Stimulated activated CD8-positive, alpha-beta memory T cell treated with anti-CD3 and anti-CD28 coated beads, Interleukin-4, amount 100 ng/mL, for 24 hours (primary cell): ENCODE measurements around the gene ZNF132.
"Not testable (repeated sequence)": the region's sequence is repeated elsewhere in the genome, so short reads cannot be mapped to it uniquely, and the experiment has no call there.

ENCODE experiments used
- DNase-seq: peaks from one replicate; pipeline ENCODE4 v3.0.0-alpha.2; 2020; ENCODE audit warnings: low read depth

The ZNF132 gene

GRCh38 chr19:58406818-58407657 lies 32.9 kb downstream of the ZNF132 start:
- DNase-seq: no peak

DNA sequence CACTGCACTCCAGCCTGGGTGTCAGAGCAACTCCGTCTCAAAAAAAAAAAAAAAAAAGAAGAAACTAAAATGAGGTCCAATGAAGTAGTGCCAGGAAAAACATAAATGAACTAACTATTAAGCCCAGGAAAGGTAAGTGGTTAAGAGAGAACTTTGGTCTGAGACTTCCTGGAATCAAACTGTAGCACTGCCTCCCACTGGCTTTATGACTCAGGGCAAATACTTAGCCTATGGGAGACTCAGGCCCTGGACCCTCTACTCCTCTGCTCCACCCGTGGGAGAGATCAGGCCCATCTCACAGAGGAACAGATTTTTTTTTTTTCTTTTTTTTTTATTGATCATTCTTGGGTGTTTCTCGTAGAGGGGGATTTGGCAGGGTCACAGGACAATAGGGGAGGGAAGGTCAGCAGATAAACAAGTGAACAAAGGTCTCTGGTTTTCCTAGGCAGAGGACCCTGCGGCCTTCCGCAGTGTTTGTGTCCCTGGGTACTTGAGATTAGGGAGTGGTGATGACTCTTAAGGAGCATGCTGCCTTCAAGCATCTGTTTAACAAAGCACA lies 36.0 kb downstream of the ZNF132 start:
- not testable (repeated sequence) for DNase-seq

- DNase-seq: no peak
Observed at GRCh38 chr19:58401840-58402421, 38.0 kb downstream of the ZNF132 start.

GRCh38 chr19:58400916-58401839 lies 38.8 kb downstream of the ZNF132 start:
- DNase-seq: peak; percentile 98

- DNase-seq: no peak
Observed at GRCh38 chr19:58400316-58400915, 39.5 kb downstream of the ZNF132 start.

GRCh38 chr19:58399903-58400302 lies 40.0 kb downstream of the ZNF132 start:
- DNase-seq: no peak

- DNase-seq: no peak
Observed at GRCh38 chr19:58398545-58398944, 41.4 kb downstream of the ZNF132 start.

GRCh38 chr19:58398087-58398486 lies 41.9 kb downstream of the ZNF132 start:
- no peak for DNase-seq

GRCh38 chr19:58397533-58398037 lies 42.4 kb downstream of the ZNF132 start:
- DNase-seq: no peak

GRCh38 chr19:58396691-58397532 lies 43.0 kb downstream of the ZNF132 start:
- DNase-seq: no peak

GRCh38 chr19:58395979-58396627 lies 43.9 kb downstream of the ZNF132 start:
- no peak for DNase-seq

DNA sequence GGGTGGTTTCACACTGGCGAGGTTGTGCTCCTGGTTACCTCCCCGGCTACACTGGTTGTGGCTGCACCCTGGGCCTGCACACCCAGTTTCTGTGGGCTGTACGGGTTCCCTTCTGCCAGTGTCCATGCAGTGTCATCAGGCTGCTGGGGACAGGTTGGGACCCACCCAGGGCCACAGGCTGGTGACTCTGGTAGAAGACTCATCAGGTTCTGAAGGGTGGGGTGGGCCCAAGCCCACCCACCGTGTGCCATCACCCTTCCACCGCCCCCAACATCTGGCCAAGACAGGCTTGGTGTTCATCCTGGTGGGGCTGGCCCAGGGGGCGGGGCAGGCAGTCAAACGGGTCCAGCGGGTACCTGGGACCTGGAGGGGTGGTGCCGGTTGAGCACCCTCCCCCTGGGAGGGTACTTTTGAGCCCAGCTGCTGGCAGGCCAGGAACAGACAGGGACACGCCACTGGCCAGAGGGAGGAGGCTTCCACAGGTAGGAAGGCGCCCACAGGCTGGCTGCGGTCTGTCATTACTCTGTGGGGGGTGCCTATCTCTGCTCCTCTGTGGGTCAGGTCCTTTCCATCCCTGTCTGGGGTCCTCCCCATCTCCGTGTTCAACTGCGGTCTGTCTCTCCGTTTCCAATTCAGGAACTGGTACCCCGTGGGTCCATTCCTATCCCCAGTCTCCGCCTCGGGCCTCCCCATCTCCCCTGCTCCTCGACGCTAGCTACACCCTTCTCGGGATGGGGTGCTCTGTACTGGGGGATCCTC lies 44.6 kb downstream of the ZNF132 start, which contains the start of gene RNF225:
RNF225 (plus strand) TSS at position 437 of the 759 bp plus-strand sequence. CDS start 434 bp downstream, outside the sequence.
- no peak for DNase-seq

- no peak for DNase-seq
Observed at GRCh38 chr19:58394821-58395219, 45.1 kb downstream of the ZNF132 start.

DNA sequence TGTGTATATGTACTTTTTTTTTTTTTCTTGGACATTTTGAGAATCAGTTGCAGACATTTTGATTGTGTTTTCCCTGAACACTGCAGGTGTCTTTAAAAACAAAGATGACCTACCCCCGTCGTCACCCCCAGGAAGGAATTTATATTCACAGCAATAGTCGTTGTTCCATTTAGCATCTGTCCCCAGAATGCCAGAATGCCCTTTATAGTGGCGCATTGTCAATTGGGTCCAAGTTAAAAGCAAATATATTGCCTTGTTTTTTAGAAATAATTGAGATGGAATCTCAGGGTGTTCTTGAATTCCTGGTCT lies 46.3 kb downstream of the ZNF132 start:
- DNase-seq: no peak

DNA sequence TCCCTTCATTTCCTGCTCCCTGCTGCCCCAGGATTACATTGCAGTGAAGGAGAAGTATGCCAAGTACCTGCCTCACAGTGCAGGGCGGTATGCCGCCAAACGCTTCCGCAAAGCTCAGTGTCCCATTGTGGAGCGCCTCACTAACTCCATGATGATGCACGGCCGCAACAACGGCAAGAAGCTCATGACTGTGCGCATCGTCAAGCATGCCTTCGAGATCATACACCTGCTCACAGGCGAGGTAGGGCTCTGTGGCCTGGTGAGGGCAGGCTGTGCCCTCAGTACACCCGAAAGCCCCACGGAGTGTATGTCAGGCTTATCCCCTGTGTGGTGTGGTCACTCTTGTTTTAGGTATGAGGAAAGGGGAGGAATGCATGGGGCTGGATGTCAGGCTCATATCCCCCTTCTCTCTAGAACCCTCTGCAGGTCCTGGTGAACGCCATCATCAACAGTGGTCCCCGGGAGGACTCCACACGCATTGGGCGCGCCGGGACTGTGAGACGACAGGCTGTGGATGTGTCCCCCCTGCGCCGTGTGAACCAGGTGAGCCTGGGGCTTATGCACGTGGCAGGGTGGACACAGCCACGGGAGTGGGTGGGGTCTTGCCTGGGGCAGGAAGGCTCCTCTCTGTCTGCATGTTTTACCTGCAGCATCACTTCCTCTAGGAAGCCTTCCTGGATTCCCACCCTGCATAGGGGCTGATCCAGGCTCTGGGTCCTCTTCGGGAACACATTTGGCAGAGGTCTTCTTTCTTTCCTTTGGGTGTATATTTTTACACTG lies 46.8 kb downstream of the ZNF132 start:
- DNase-seq: no peak

- no peak for DNase-seq
Observed at GRCh38 chr19:58388175-58388526, 51.8 kb downstream of the ZNF132 start.

DNA sequence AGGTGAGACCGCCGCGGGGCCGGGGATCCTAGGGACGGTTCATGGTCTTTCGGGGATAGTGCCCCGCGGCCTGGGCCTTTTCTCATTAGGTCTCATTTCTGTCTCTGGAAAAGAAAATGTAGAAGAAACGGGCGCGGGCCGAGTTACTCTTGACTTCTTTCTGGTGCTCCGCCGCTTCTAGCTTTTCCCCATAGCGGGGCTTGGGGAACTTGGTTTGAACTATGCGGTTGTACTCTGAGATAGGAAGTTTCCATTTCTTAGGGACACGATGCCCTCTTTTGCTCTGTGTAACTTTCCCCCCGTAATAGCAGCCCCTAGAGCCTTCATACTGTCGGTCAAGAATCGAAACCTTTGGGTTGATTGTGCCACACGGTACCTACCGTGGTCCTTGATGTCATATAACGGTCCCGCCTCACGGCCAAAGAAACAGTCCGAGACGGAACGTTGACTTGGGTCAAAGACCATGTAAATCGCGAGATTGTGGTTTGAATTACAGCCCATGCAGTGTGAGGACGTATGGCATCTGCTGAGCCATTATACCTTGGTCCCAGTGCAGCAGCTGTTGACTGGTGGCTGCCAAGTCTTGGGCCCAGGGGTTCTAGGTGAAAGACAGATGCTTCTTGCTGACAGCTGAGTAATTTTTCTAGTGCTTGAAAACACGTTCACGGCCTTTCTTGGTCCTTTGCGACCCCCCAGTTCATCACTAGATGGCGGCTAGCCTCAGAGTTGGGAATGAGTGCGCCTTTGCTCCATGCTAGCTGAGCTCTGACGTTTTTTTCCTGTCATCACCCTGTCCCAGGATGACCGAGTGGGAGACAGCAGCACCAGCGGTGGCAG lies 52.4 kb downstream of the ZNF132 start:
- DNase-seq: no peak
